HG02678 (cell line): ENCODE results near the gene MYH8.
A peak's percentile ranks its signal among the peaks of the same experiment; 100 is the strongest.

ENCODE experiments used
- ATAC-seq: cut with Tn5 transposase; IDR thresholded peaks from one replicate; pipeline ENCODE4 v1.9.1; 2021; ENCODE audit warnings: mild to moderate bottlenecking, moderate library complexity; ENCODE audit not compliant: unreplicated experiment

MYH8 gene

GRCh38 chr17:10421900-10422542, at the start of gene MYH8:
Gene MYH8, minus strand, starts transcription at chr17:10421950. Its CDS starts 1,723 bp downstream, at chr17:10420227.
- no peak for ATAC-seq

GRCh38 chr17:10469459-10469858, 47.7 kb upstream of the MYH8 start, which contains the start of gene MYH4:
Gene MYH4, minus strand, starts transcription at chr17:10469559. Its CDS starts 2,814 bp downstream, at chr17:10466745.
- ATAC-seq = no peak

DNA sequence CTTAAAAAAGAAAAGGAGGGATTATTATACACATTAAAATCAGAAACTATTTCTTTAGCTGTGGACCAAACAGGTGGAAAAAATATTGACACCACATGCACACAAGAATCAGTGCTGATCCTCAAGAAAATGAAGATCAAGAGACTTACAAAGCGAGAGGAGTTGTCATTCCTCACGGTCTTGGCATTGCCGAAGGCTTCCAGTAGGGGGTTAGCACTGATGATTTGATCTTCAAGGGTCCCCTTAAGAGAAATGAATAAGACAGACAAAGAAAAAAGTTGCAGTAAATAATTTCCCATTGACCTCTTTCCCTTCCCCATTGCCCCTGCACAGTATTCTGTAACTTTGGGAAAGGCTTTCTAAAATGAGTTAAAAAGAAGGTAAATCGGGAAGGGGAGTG, 41.7 kb upstream of the MYH8 start:
- no peak for ATAC-seq

DNA sequence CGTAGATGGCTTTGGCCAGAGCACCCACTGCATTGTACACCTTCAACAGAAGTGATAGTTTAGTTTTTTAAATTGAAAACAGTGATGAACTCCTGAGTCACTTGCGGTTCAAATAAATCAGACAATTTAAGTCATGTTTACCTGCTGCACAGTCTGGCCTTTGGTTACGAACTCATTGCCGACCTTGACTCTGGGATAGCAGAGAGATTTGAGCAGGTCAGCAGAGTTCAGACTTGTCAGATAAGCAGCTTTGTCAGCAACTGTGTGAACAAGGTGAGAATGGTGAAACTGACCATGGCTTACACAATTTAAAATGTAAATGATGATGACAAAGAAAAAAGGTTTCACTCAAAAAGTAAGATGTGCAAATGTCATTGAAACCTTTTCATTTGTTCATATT, 38.3 kb upstream of the MYH8 start:
- no peak for ATAC-seq

DNA sequence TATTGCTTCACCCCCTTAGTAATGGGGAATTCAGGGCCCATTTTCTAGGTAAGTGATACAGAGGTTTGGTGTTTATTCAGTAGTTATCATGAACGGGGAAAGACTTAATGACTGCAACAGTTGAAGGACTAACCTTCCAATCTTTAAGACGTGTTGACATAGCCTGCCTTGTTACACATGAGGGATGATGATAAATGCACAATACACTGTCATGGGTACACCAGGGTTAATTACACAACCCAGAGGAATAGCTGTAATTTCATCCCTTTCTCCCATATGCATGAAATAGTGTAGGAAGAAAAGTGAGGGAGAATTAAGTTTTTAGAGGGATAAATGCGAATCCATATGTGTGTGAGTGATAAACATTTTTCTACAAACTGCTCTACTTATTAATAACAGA, 37.0 kb upstream of the MYH8 start:
- no peak for ATAC-seq

- ATAC-seq = no peak
Measured at GRCh38 chr17:10457952-10458351, 36.2 kb upstream of the MYH8 start.

DNA sequence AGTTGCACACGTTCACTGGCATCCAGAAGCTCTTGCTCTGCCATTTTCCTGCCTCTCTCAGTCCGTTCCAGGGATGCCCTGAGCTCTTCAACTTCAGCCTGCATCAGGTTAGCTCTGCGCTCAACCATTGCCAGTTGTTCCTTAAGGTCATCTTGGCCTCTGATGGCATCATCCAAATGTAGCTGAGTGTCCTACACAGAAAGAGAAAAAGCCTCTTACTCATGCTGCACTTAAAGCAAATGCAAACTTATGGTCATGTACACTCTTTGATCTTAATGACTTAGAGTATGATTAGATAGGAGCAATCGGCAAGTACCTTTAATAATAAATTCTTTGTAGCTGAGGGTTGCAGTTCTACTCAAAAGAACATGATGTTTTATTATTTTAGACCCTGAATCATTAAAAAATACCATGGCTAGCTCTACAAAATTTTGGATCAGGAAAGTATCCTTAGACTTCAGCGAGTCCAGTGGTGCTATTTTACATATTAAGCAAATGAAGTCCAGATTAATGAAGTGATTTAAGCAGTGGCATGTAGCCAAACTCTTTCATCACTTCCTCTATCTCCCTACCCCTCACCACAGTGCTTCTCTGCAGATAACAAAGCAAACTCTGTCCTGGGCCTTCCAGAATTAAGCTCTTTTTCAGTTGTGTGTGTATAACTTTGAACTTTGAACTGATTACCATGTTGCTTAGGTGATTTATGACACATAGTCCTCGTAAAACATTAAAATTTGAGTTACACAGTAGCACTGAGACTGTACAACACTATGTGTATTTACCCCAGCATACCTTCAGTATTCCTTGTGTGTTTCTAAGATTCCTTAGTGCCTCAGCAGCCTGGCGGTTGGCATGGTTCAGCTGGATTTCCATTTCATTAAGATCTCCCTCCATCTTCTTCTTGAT, 25.5 kb upstream of the MYH8 start:
- ATAC-seq = no peak

- ATAC-seq = no peak
Measured at GRCh38 chr17:10439816-10440215, 18.1 kb upstream of the MYH8 start.

DNA sequence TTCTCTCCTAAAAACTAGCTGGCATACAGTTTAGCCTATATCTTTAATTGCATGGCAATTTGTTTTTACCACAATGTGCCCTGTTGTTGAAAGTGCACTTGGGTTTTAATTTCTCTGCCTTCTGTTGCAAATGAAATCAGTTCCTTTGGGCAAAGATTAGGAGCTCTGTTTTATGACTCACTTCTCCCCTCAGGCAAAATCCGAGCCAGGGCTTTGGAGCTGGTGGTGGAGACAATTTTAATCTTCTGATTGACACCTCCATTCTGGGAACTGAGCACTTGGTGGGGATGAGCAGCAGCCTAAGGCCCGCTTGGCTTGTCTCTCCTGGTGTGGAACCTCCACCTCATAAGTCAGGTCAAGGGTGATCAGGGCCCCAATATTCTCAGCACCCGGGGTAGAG, 13.3 kb upstream of the MYH8 start:
- no peak for ATAC-seq

DNA sequence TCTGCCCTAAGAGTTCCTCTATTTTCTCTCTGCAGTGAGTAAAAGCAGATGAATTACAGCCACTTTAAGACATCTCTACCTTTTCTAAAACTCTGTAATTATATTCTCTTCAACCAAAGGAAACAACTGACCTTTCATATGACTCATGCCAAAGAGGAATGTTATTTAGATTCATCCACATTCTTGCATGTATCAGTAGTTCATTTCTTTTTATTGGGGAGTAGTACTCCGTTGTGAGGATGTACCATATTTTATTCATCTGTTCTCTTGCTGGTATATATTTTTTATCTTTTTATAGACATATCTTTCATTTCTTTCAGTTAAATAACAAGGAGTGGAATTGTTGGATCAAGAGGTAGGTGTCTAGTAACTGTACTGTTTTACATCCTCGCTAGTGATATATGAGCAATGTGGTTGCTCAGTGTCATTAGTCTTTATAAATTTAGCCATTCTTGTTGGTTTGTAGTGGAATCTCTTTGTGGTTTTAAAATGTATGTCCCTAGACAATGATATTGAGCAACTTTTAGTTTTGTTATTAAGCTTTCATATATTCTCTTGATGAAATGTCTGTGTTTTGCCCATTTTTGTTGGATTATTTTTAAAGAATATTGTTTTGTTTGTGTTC, 7.8 kb upstream of the MYH8 start:
- ATAC-seq = no peak

DNA sequence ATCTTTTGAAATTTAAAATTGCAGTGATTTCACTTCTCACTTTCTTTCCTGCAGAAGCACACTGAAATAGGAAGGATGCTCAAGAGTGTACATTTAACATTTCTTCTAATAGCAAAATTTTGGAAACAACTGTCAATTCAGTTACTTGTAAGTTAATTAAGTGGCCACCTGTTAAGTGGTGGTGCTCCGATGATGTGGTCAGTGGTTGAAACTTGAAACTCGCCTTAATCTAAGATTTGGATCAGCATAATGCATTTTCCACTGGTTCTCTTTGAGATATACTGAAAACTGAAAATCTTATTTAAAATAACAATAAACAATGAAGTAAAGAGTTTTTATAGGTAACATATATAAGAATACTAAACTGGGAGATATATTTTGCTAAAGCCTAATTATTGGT, 7.0 kb upstream of the MYH8 start:
- no peak for ATAC-seq

GRCh38 chr17:10421211-10421610, 539 bp downstream of the MYH8 start:
- no peak for ATAC-seq

- no peak for ATAC-seq
Measured at GRCh38 chr17:10420811-10421210, 939 bp downstream of the MYH8 start.

DNA sequence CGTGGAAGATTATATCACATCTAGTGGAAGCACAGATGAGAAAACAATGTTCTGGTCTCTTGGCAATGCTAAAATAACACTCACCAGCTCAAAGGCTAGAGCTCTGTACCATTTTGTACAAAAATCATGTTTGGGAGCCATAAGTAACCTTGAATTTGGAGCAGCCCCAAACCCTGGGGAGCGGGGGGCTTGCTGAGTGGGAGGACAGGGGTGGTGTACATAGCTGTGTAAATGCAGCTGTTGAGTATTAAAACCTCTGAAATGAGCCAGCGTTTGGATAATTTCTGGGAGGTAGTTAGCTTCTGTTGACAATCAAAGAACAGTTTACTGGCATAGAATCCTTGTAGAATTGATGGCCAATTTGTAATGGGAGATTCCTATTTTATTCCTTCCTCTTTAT, 4.3 kb downstream of the MYH8 start:
- no peak for ATAC-seq

GRCh38 chr17:10415161-10415560, 6.6 kb downstream of the MYH8 start:
- no peak for ATAC-seq

GRCh38 chr17:10403589-10403988, 18.2 kb downstream of the MYH8 start:
- no peak for ATAC-seq

GRCh38 chr17:10398352-10398751, 23.4 kb downstream of the MYH8 start:
- no peak for ATAC-seq

GRCh38 chr17:10396524-10397163, 25.1 kb downstream of the MYH8 start:
- ATAC-seq = no peak

GRCh38 chr17:10394201-10394887, 27.4 kb downstream of the MYH8 start:
- peak; percentile 49 for ATAC-seq

DNA sequence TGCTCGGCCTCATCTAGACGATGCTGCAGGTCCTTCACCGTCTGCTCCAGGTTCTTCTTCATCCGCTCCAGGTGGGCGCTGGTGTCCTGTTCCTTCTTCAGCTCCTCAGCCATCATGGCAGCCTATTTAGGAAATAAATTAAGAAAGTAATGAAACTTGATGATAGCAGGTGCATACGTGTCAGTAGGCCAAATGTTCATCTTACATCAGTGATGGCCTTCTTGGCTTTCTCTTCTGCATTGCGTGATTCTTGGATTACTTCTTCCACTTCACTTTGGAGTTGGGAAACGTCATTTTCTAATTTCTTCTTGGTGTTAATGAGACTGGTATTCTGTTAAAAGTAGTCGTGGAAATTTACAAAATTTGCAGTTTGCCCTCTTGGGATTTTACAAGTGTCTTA, 28.9 kb downstream of the MYH8 start:
- no peak for ATAC-seq

- no peak for ATAC-seq
Measured at GRCh38 chr17:10385871-10386270, 35.9 kb downstream of the MYH8 start.
